Mesodermal cell (in vitro differentiated cells): Measurements from ENCODE around the gene ST6GALNAC1.

Experiments
- H3K27ac ChIP-seq: 2 replicates; pipeline ENCODE4 v1.7.0; 2013; ENCODE audit warnings: mild to moderate bottlenecking, low read depth, low read length, moderate library complexity; ENCODE audit not compliant: severe bottlenecking
- H3K36me3 ChIP-seq: 2 replicates; pipeline ENCODE4 v1.7.1; 2013; ENCODE audit warnings: mild to moderate bottlenecking, low read length, moderate library complexity; ENCODE audit not compliant: control insufficient read depth, insufficient read depth
- H3K4me1 ChIP-seq: one replicate; pipeline ENCODE4 v1.7.1; 2013; ENCODE audit warnings: mild to moderate bottlenecking, low read length; ENCODE audit not compliant: insufficient read depth, control insufficient read depth, poor library complexity, severe bottlenecking
- H3K4me3 ChIP-seq: 2 replicates; pipeline ENCODE4 v1.7.0; 2013; ENCODE audit warnings: low read length, control low read depth, mild to moderate bottlenecking; ENCODE audit not compliant: insufficient read depth, poor library complexity, severe bottlenecking; ENCODE audit errors: extremely low read depth
- H3K9me3 ChIP-seq: 2 replicates; pipeline ENCODE4 v1.7.1; 2013; ENCODE audit warnings: mild to moderate bottlenecking, low read length, moderate library complexity; ENCODE audit not compliant: control insufficient read depth
- WGBS, 2 experiments: methylation state at CpG; one replicate each; pipeline ENCODE4 v1.1.5; 2013; ENCODE audit warnings: missing lambda C conversion rate in 2 of 2; ENCODE audit not compliant: insufficient coverage in 2 of 2; 5-methylcytosine and 5-hydroxymethylcytosine counted together

The ST6GALNAC1 gene

DNA sequence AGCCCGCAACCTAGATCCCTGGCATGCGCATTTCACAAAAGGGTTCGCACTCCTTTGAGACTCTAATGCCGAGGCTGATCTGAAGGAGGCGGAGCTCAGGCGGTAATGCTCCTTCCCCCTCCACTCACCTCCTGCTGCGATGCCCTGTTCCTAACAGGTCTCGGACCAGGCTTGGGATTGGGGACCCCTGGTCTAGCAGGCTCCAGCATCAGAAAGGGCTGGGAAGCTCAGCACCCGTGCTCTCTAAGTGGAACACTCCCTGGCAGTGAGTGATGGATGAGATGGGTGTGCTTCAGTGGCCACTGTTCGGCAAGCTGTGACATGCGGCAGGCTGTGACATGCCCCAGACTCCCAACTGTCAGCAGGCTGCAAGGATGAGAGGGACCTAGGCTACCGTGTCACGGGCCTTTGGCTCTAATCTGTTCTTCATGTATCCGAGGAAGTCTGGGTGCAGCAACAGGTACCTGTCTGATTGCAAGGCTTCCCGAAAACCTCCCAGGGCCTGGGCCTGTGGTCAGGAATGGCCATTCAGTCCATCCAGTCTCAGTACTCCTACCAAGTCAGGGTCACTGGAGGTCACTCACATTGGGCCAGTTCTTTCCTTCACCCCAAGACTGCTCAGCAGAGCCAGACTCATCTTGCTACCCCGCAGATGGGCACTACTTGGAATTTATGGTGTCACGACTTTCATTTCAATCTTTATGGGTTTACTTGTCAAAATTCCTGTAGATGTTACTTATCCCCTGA is 56.6 kb downstream of the ST6GALNAC1 start:
- Histone ChIP-seq H3K4me3 (no peak overlapping the region), H3K4me1 (peaks cover 3% of the 10 kb centered on the region), H3K27ac (no peak overlapping the region), H3K36me3 (no peaks in the 10 kb centered on the region), H3K9me3 (no peaks in the 10 kb centered on the region)
- WGBS, 2 experiments, result 31 to 38% methylated on average over 13 to 16 of the region's 17 CpGs

DNA sequence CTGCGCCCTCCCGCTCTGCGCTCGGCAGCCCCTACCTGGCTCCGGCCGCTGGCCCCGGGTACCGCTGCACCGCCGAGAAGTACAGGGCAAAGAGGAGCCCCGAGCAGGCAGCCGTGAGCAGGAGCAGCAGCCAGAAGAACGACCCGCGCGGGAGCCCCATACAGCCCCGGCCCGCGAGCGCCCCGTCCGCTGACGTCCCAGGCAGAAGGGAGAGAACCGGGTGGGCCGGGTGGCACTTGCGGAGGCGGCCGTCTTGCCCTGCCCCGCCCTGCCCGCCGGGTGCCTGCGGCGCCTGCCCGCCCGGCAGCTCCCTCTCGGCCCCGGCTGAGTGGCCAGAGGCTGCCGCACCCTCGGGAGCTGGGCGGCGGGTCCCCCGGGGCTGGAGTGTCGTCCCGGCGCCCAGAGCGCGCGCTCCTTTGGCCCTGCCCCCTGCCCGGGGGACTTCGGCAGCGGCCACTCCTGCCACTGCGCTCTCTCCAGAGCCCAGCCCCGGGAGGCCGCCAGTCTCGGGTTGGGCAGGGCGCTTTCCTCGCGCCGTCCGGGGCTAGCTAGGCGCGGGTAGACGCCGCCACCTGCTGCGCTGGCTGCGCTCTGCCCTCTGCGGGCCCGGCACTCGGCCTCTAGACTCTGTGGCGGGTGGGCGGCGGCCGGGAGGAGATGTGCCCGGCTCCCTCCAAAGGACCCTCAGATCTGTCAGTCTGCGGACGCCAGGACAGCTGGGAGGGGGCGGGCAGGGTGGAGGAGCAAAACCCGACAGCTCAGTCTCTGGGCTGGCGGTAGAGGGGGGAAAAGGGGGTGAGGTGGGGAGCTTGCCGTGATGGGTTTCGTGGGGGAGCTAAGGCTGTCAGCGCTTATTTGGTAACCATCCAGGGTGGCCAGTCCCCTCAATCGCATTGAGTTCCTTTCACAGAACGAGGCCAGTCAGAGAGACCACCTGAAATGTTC is 57.6 kb downstream of the ST6GALNAC1 start, which contains the start of gene ST6GALNAC2:
TSS of gene ST6GALNAC2 (minus strand) at position 212 of the 945 bp plus-strand sequence. CDS start at position 160, 52 bp downstream.
- Histone ChIP-seq H3K36me3 (no peaks in the 10 kb centered on the region), H3K4me1 (peaks cover 3% of the 10 kb centered on the region), H3K27ac (no peak within 1 kb of the TSS), H3K9me3 (no peaks in the 10 kb centered on the region), H3K4me3 (peak within 1 kb of the TSS; percentile 35)
- 1% methylated on average over 70 to 80 of the region's 84 CpGs for WGBS, 2 experiments

GRCh38 chr17:76585033-76585648 is 58.4 kb downstream of the ST6GALNAC1 start:
- WGBS, 2 experiments, result 1% methylated on average over 44 to 60 of the region's 62 CpGs
- Histone ChIP-seq H3K9me3 (no peaks in the 10 kb centered on the region), H3K4me1 (peaks cover 3% of the 10 kb centered on the region), H3K36me3 (no peaks in the 10 kb centered on the region), H3K4me3 (peak overlapping the region; percentile 35), H3K27ac (no peak overlapping the region)

- Histone ChIP-seq H3K27ac (no peak overlapping the region), H3K4me3 (peak overlapping the region; percentile 35), H3K9me3 (no peaks in the 10 kb centered on the region), H3K4me1 (peaks cover 3% of the 10 kb centered on the region), H3K36me3 (no peaks in the 10 kb centered on the region)
- WGBS, 2 experiments, result 14 to 18% methylated on average over 13 to 14 of the region's 17 CpGs
These were observed 59.0 kb downstream of the ST6GALNAC1 start for GRCh38 chr17:76584427-76585032.

GRCh38 chr17:76582660-76583059 is 60.9 kb downstream of the ST6GALNAC1 start:
- WGBS, 2 experiments, result 100% methylated on average over 2 of the region's 3 CpGs; no CpG with 5 or more reads in 1 of the 2 experiments
- no peaks in the 10 kb centered on the region for H3K9me3 ChIP-seq
- no peaks in the 10 kb centered on the region for H3K36me3 ChIP-seq
- peaks cover 3% of the 10 kb centered on the region for H3K4me1 ChIP-seq
- H3K27ac ChIP-seq, result no peak overlapping the region
- no peak overlapping the region for H3K4me3 ChIP-seq

- WGBS, 2 experiments, result 75 to 84% methylated on average over 3 of the region's 5 CpGs
These were observed 62.0 kb downstream of the ST6GALNAC1 start for GRCh38 chr17:76581515-76581914.

DNA sequence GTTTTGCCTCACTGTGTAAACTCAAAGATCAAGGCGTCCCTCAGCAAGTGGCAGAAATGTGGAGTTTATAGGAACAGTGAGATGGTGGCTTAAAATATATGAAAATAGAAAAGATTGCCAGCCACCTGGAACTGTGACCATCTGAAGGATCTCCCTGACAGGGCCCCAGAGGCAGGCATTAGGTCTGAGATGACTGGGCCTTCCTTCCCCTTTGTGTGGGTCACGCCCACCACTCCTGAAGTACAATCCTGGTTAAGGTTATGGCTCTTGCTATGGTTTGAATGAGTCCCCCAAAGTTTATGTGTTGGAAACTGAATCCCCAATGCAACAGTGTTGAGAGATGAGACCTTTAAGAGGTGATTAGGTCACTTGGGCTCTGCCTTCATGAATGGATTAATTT is 64.3 kb downstream of the ST6GALNAC1 start:
- H3K9me3 ChIP-seq, result no peaks in the 10 kb centered on the region
- H3K4me1 ChIP-seq, result no peaks in the 10 kb centered on the region
- no peak overlapping the region for H3K27ac ChIP-seq
- H3K4me3 ChIP-seq, result no peak overlapping the region
- H3K36me3 ChIP-seq, result no peaks in the 10 kb centered on the region
- WGBS, 2 experiments, result 100% methylated on average over 1 of the region's 2 CpGs

More at GRCh38 chr17:76581515-76581914, 62.0 kb downstream of the ST6GALNAC1 start:
- H3K27ac ChIP-seq, result no peak overlapping the region
- peaks cover 3% of the 10 kb centered on the region for H3K4me1 ChIP-seq
- H3K4me3 ChIP-seq, result no peak overlapping the region
- no peaks in the 10 kb centered on the region for H3K36me3 ChIP-seq
- H3K9me3 ChIP-seq, result no peaks in the 10 kb centered on the region

- Histone ChIP-seq H3K4me3 (no peak overlapping the region), H3K36me3 (no peaks in the 10 kb centered on the region), H3K9me3 (no peaks in the 10 kb centered on the region), H3K27ac (no peak overlapping the region), H3K4me1 (no peaks in the 10 kb centered on the region)
- WGBS, 2 experiments, result 88% methylated on average over 4 of the region's 5 CpGs; no CpG with 5 or more reads in 1 of the 2 experiments
These were observed 65.2 kb downstream of the ST6GALNAC1 start for GRCh38 chr17:76578376-76578775.

GRCh38 chr17:76577876-76578275 is 65.7 kb downstream of the ST6GALNAC1 start:
- 94 to 98% methylated on average over 4 to 6 of the region's 7 CpGs for WGBS, 2 experiments
- no peak overlapping the region for H3K27ac ChIP-seq
- H3K4me3 ChIP-seq, result no peak overlapping the region
- no peaks in the 10 kb centered on the region for H3K4me1 ChIP-seq
- H3K36me3 ChIP-seq, result no peaks in the 10 kb centered on the region
- H3K9me3 ChIP-seq, result no peaks in the 10 kb centered on the region

DNA sequence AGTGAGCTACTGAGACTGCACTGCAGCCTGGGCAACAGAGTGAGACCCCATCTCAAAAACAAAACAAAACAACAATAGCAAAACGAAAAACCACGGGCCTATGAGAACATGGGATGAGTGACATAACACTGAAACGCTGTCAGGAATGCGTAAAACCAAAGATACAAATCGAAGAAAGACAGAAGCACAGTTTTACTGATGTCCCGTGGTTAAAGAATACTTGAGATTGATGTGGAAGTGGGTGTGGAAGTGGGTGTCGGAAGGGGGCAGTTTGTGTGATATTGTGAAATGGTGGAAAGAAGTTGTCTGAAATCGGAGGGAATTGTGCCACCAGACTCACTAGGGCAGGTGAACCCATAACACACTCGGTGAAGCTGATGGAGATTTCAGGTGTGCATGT is 67.4 kb downstream of the ST6GALNAC1 start:
- H3K4me3 ChIP-seq, result no peak overlapping the region
- no peak overlapping the region for H3K27ac ChIP-seq
- 97 to 99% methylated on average over 8 of the region's 9 CpGs for WGBS, 2 experiments
- no peaks in the 10 kb centered on the region for H3K4me1 ChIP-seq
- H3K9me3 ChIP-seq, result no peaks in the 10 kb centered on the region
- no peaks in the 10 kb centered on the region for H3K36me3 ChIP-seq
